Measurements from ENCODE around the gene CAMTA1. TPM values are rescaled to one million over a fixed set of nuclear protein-coding genes. Genes with fewer than 3 reads are reported as not detected.

The CAMTA1 gene
- total RNA-seq, 1 donor from 2014 or later, result 160 TPM

GRCh38 chr1:7052701-7053100 is 267.4 kb downstream of the CAMTA1 start:
- no peaks in the 10 kb centered on the region for H3K9me3 ChIP-seq (replicated peaks)
- intact Hi-C loops (cut with micrococcal nuclease), result no loop called here
- H3K4me1 ChIP-seq, result no peaks in the 10 kb centered on the region
- no peaks in the 10 kb centered on the region for H3K36me3 ChIP-seq
- TF ChIP-seq CTCF (IDR thresholded peaks at IDR 0.05; ENCODE audit: borderline replicate concordance), result no peak
- H3K27me3 ChIP-seq (ENCODE audit: low read depth), result peaks cover 71% of the 10 kb centered on the region
- no peak overlapping the region for H3K4me3 ChIP-seq
- no peak overlapping the region for H3K27ac ChIP-seq (replicated peaks)
- no peak for DNase-seq

GRCh38 chr1:7060745-7061144 is 275.5 kb downstream of the CAMTA1 start:
- Histone ChIP-seq H3K27me3 (ENCODE audit: low read depth) (peaks cover 24% of the 10 kb centered on the region), H3K36me3 (no peaks in the 10 kb centered on the region), H3K9me3 (replicated peaks) (no peaks in the 10 kb centered on the region), H3K4me1 (no peaks in the 10 kb centered on the region), H3K4me3 (no peak overlapping the region), H3K27ac (replicated peaks) (no peak overlapping the region)
- TF ChIP-seq CTCF (IDR thresholded peaks at IDR 0.05; ENCODE audit: borderline replicate concordance), result no peak
- DNase-seq, result no peak
- intact Hi-C loops (cut with micrococcal nuclease), result no loop called here

- Histone ChIP-seq H3K27me3 (ENCODE audit: low read depth) (peaks cover 19% of the 10 kb centered on the region), H3K4me1 (no peaks in the 10 kb centered on the region), H3K4me3 (no peak overlapping the region), H3K27ac (replicated peaks) (no peak overlapping the region), H3K36me3 (no peaks in the 10 kb centered on the region), H3K9me3 (replicated peaks) (no peaks in the 10 kb centered on the region)
- no peak for TF ChIP-seq CTCF (IDR thresholded peaks at IDR 0.05; ENCODE audit: borderline replicate concordance)
- intact Hi-C loops (cut with micrococcal nuclease), result no loop called here
- no peak for DNase-seq
Measured at GRCh38 chr1:7062346-7063061, 277.2 kb downstream of the CAMTA1 start.

- Histone ChIP-seq H3K4me1 (no peaks in the 10 kb centered on the region), H3K9me3 (replicated peaks) (no peaks in the 10 kb centered on the region), H3K36me3 (no peaks in the 10 kb centered on the region), H3K27ac (replicated peaks) (no peak overlapping the region), H3K4me3 (no peak overlapping the region), H3K27me3 (ENCODE audit: low read depth) (peaks cover 24% of the 10 kb centered on the region)
- DNase-seq, result no peak
- TF ChIP-seq CTCF (IDR thresholded peaks at IDR 0.05; ENCODE audit: borderline replicate concordance), result no peak
- intact Hi-C loops (cut with micrococcal nuclease), result no loop called here
Measured at GRCh38 chr1:7063981-7064380, 278.7 kb downstream of the CAMTA1 start.

GRCh38 chr1:7068552-7068951 is 283.3 kb downstream of the CAMTA1 start:
- H3K9me3 ChIP-seq (replicated peaks), result no peaks in the 10 kb centered on the region
- peaks cover 45% of the 10 kb centered on the region for H3K27me3 ChIP-seq (ENCODE audit: low read depth)
- intact Hi-C loops (cut with micrococcal nuclease), result no loop called here
- H3K4me1 ChIP-seq, result peaks cover 9% of the 10 kb centered on the region
- H3K4me3 ChIP-seq, result no peak overlapping the region
- H3K36me3 ChIP-seq, result no peaks in the 10 kb centered on the region
- no peak for TF ChIP-seq CTCF (IDR thresholded peaks at IDR 0.05; ENCODE audit: borderline replicate concordance)
- no peak overlapping the region for H3K27ac ChIP-seq (replicated peaks)
- no peak for DNase-seq

Data from left ventricle myocardium inferior (tissue), 1 donor.